ENCODE results near the gene UPK3BL1.
"Not testable (repeated sequence)": the region's sequence is repeated elsewhere in the genome, so short reads cannot be mapped to it uniquely, and the experiment has no call there.

UPK3BL1 gene, protein sequence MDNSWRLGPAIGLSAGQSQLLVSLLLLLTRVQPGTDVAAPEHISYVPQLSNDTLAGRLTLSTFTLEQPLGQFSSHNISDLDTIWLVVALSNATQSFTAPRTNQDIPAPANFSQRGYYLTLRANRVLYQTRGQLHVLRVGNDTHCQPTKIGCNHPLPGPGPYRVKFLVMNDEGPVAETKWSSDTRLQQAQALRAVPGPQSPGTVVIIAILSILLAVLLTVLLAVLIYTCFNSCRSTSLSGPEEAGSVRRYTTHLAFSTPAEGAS

DNA sequence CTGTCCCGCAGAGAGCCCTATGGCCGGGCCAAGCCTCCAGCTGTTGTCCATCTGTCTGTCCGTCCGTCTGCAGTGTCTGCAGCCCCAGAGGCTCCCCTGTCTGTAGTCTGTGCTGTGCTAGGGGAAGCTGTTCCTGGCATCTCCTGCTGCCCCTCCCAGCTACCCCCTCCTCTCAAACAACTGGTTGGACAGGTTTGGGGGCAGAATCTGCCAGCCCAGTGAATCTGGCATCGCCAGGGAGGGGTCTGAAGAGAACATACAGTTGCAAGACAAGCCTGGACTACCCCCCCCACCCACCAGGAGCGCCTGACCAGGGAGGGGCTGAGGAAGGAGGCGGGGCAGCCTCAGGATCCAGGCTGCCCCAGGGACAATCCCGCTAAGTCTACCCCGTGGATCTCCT is at the start of gene UPK3BL1:
Gene UPK3BL1 (minus strand): TSS at position 101 of the 400 bp plus-strand sequence. CDS start 50 bp downstream, at position 51.
- not testable (repeated sequence) for DNase-seq (ENCODE audit: low read depth in 2 of 2)

DNA sequence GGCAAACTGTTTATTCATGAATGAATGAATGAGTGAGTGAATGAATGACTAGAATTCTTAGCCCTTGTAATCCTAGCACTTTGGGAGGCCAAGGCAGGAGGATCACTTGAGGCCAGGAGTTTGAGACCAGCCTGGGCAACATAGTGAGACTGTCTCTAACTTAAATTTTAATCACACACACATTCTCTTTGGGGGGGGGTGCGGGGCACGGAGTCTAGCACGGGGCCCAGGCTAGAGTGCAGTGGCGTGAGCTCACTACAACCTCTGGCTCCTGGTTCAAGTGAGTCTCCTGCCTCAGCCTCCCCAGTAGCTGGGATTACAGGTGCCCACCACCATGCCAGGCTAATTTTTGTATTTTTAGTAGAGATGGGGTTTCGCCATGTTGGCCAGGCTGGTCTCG is 48.0 kb upstream of the UPK3BL1 start:
- DNase-seq (ENCODE audit: low read depth in 2 of 2): not testable (repeated sequence)

DNA sequence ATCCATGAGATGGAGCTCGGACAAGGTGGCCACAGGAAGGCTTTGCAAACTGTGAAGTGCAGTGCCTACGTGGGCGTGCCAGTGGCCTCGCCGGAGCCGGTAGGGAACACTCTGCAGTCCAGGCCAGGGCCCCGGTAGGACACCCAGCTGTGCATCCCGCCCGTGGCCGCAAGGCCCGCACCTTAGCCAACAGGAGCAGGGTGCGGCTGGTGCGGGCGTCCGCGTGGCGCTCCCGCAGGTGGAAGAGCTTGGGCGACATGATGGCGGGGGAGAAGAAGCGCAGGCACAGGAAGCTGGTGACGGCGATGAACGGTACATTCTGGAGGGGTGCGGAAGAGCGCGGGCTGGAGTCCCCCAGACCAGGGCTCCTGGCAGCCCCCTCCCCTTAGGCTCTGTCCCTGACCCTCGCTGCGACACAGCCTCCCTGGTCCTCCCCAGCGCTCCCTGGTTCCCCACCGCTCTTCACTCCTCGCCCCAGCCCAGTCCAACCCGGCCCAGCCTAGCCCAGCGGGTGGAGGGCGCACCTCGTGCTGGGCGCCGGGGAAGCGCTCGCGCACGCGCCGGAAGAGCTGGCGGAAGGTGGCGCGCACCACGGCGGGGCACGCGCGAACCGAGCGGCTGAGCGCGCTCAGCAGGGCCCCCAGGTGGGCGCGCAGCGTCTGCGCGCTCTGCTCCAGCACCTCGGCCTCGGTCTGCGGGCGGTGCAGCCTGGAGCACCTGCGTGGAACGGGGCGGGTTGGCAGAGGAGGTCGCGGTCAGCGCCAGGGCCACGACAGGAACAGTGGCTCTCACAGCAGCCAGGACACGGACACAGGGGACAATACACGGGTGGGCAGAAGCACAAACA is 47.1 kb upstream of the UPK3BL1 start:
- not testable (repeated sequence) for DNase-seq (ENCODE audit: low read depth in 2 of 2)

DNA sequence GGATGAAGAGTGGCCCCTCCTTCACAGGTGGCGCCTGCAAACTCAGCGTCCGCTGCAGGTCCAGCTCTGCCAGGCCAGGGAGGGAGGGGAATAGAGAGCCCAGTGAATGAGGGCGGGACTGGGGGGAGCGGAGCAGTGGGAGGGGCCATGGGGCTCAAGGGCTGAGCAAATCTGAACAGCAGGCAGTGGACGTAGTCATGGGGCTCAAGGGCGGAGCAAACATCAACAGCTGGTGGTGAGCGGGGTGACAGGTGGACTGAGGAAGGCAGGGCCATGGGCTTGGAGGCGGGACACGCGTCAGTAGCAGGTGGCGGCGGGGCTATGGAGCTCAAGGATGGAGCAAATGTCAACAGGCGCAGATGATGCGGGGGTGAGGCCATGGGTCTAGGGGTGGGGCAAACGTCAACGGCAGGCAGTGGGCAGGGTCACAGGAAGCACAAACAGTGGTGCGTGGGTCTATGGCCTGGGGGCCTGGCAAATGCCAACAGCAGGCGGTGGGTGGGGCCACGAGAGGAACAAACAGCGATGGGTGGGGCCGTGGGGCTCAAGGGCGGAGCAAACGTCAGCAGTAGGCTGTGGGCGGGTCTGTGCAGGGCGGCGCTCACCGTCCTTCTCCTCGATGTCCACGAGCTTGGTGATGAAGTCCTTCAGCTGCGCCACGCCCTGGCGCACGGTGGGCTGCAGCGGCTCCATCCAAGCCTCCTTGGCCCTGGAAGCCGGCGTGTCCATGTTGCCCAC is 45.9 kb upstream of the UPK3BL1 start:
- not testable (repeated sequence) for DNase-seq (ENCODE audit: low read depth in 2 of 2)

DNA sequence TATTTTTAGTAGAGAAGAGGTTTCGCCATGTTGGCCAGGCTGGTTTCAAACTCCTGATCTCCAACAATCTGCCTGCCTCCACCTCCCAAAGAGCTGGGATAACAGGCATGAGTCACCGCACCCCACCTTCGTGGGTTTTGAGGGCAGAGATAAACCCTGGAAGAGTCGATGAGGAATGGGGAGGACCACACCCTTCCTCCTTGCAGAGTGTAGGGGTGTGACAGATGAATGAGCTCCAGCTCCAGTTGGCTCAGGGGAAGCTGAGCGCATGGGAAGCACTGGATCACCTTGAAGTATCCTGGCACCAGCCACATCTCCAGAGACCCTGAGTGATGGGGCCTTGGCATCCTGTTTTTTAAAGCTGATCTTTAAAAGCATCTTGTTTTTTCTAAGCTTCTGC is 40.0 kb upstream of the UPK3BL1 start:
- DNase-seq (ENCODE audit: low read depth in 2 of 2): not testable (repeated sequence)

DNA sequence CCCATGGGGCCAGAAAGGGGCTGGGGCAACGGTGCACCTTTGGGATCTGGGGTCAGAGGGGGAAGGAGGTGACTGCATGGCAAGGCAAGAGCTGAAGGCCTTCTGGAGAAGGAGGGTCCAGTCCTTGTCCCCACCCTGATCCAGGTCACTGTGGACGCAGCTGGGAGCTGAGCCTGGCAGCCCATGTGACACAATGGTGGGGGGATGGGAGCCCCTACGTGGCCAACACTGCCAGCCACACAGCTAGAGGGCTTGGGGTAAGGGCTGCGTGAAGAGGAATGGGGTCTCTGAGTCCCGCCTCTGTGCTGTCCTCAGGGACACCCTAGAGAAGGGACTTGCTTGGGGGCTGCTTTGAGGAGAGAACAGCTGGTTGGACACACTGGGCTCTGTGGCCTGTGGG is 38.2 kb upstream of the UPK3BL1 start:
- DNase-seq (ENCODE audit: low read depth in 2 of 2): not testable (repeated sequence)

DNA sequence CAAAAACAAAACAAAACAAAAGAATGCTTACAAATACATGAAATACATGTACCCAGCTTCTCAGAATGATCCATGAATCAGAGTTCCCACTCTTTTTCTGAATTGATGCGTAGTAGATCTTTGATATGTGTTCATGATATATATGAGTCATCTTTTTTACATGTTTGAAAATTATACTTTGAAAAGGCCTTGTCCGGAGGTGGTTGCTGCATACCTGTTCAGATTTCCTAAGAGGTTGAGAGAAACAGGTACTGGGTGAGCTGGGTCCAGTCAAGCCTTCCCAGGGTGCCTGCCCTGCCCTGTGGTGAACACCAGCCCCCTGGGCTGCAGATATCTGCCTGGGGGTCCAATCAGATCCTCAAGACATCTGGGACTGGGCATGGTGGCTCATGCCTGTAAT is 33.0 kb upstream of the UPK3BL1 start:
- DNase-seq (ENCODE audit: low read depth in 2 of 2): not testable (repeated sequence)

DNA sequence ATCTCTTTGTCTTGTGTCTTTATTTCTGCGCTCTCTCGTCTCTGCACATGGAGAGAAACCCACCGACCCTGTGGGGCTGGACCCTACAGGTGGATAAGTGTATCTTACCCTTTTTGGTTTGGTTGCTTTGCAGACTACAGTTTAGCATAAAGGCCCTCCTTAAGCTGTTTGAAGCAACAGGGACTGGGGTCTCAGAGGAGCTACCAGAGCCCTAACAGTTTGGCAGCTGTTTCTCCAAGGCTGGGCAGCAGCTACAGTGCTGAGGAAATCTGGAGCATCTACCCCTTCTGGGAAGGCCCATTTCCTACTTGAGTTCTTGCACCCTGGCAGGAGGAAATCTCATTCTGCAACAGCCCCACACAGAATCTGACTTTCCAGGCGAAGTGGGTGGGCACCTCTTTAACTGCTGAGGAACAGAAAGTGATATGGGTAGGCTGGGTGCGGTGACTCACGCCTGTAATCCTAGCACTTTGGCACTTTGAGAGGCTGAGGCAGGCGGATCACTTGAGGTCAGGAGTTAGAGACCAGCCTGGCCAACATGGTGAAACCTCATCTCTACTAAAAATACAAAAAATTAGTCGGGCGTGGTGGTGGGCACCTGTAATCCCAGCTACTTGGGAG is 31.0 kb upstream of the UPK3BL1 start:
- not testable (repeated sequence) for DNase-seq (ENCODE audit: low read depth in 2 of 2)

DNA sequence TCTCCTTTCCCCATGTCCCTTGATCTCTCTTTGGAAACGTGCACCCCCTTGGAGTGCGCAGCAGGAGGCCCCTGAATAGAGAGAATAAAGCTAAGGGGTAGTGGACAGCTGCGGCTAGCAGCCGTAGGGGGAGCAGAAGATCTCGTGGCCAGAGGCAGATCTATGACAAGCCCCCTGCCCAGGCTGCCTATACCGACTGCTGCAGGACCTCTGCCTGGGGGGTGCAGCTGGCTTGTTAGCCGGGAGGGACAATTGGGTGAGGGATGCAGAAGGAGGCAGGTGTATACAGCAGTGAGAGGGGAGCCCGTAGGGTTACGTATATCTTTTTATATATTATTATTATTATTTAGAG is 29.3 kb upstream of the UPK3BL1 start:
- DNase-seq (ENCODE audit: low read depth in 2 of 2): not testable (repeated sequence)

DNA sequence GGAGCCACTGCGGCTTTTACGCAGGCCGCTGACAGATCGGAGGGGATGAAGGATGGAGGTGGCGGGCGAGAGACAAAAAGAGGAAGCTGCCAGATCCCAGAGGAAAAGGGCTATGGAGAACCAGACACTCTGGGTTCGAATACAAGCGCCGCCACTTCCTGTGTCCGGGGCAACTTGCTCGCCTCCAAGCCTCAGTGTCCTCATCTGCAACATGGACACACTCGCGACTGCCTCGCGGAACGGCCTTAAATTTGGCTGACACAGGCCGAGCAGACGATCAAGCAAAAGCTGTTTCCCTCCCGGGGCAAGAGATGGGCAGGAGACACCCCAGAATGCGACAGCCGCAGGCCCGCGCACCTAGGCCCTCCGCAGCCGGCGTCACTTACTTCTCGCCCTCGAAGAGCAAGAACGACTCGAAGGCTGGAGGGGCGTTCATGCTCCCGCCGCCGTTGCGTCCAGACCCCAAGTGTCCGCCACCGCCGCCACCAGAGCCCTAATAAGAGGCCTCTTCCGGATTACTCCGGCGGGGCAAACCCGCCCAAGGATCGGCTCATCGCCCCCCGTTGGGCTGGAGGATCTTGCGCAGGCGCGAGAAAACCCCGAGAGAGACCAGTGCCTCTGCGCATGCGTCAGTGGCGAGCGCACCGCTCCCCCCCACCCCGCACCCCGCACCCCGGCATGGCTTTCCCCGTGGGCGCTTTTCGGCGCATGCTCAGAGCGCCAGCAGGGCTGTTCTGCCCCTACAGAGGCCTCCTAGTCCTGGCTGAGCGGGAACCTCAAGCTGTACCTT is 28.8 kb upstream of the UPK3BL1 start, which contains the start of gene POLR2J2:
Gene POLR2J2 (minus strand): TSS at position 498 of the 790 bp plus-strand sequence. CDS start 62 bp downstream, at position 436.
- not testable (repeated sequence) for DNase-seq (ENCODE audit: low read depth in 2 of 2)

DNA sequence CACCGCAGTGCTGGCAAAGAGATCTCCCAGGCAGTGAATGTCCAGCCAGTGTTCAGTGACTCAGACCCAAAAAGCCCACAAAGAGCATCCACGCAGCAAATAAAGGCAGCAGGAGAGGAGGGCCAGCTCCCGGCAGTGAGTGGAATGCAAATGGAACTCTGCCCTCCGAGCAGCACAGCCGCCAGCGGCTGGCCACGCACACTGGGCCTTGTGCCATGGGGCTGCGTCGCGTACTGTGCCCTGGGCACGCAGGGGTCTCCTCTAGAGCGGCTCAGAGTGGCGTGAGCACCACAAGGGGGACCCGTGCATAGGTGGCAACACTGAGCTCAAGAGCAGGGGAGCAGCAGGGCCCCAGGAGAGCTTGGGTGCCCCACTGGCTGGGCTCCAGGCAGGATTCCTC is 24.9 kb upstream of the UPK3BL1 start:
- DNase-seq (ENCODE audit: low read depth in 2 of 2): not testable (repeated sequence)

DNA sequence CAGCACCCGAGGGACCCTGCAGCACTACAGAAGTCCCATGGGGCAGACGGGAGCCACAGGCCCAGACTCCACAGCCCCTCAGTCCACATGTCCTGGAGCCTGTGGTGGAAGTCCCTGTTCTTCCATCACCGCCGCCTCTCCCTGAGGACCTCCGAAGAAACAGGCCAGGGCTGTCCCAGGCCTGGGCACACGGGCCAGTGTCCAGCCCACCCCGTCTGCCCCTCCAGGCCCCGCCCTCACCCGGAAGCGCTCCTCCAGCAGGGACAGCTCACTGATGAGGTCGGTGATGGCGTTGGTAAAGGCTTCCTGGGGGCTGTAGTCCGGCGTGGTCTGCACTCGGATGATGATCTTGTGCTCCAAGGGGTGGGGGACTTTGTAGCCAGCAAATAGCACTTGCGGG is 24.3 kb upstream of the UPK3BL1 start:
- DNase-seq (ENCODE audit: low read depth in 2 of 2): not testable (repeated sequence)

DNA sequence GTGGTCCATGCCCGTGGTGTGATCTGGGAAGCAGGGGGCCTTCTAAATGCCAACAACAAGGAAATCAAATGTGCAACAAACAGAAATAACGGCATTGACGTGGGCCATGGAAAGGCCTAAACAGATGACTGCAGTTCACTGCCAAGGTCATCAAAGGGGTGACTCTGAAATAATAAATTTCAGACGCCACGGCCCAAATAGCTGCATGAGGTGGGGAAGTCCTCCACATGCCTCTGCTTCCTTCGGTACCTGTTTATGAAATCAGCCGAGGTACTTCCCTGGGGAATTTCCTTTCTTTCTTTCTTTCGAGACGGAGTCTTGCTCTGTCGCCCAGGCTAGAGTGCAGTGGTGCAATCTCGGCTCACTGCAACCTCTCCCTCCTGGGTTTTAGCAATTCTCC is 22.2 kb upstream of the UPK3BL1 start:
- DNase-seq (ENCODE audit: low read depth in 2 of 2): not testable (repeated sequence)

DNA sequence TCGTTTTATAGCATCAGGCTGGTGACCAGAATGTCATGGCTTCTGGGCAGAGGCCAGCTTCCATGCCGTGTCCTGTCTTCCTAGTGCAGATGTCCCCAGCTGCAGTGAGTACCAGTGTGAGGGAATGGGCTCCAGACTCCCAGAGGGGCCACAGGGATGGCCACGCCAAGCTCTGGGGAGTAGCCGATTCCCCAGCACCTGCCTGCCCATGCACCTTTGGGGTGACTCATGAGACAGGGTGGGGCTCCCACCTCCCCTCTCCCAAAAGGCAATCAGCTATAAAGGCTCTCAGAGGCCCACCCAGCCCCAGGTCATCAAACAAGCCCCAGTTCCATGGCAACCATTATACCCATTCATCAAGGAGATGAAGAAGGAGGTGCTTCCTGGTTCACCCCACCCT is 7.3 kb upstream of the UPK3BL1 start, which contains the start of gene SPDYE2B:
Gene SPDYE2B (plus strand): TSS at position 396 of the 400 bp plus-strand sequence. CDS start 2,030 bp downstream, outside the sequence.
- not testable (repeated sequence) for DNase-seq (ENCODE audit: low read depth in 2 of 2)

DNA sequence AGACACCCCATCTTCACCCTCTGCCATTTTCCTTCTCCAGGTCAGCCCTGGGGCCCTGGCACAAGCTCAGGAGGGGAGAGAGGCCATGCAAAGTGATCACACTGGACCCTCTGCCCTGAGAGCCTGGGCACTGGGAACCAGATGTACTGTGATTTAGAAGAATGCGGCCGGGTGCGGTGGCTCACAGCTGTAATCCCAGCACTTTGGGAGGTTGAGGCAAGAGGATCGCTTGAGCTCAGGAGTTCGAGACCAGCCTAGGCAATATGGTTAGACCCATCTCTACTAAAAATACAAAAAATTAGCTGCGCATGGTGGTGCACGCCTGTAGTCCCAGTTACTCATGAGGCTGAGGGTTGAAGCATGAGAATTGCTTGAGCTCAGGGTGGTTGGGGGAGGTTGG is 5.2 kb upstream of the UPK3BL1 start:
- DNase-seq (ENCODE audit: low read depth in 2 of 2): not testable (repeated sequence)

DNA sequence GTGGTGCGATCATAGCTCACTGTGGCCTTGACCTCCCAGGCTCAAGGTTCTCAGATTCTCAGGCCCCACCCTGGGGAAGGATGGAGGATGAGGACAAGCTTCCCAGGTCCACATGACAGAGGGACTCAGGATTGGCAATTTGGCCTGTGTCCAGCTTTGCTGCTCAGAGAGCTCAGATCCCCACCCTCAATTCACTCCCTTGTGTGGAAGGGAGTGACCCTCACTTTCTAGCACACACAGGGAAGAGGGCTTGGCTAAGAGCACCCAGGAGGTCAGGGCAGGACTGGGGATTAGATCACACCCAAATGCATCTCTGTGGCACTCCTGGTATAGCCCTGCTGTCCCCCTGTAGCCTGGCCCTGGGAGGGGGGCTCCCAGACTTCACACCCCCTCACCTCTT is 813 bp upstream of the UPK3BL1 start:
- not testable (repeated sequence) for DNase-seq (ENCODE audit: low read depth in 2 of 2)

DNA sequence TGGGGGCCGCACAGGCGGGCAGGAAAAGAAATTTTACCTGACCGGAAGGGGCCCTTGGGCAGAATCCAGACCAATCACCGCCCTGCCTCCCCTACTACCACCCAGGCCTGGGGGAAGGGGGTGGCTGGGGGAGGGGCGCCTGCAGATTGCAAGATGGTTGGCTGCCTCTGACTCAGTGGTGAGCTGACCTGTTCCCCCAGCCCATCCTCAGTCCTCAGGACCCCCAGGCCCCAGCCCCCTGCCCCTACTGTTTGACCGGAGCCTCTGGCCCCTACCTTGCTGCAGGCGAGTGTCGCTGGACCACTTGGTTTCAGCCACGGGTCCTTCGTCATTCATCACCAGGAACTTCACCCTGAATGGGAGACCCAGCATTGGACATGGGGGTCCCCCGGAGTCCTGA is 3.7 kb downstream of the UPK3BL1 start:
- not testable (repeated sequence) for DNase-seq (ENCODE audit: low read depth in 2 of 2)

DNA sequence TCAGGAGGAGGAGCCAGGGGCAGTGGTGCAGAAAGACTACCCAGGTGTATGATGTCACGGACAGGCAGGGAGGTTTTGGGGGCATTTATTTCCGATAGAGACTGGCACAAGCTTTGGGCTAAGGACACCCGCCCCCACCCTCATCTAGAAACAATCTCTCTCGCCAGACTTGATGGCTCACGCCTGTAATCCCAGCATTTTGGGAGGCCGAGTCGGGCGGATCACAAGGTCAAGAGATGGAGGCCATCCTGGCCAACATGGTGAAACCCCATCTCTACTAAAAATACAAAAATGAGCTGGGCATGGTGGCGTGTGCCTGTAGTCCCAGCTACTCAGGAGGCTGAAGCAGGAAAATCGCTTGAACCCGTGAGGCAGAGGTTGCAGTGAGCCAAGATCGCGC is 5.6 kb downstream of the UPK3BL1 start:
- not testable (repeated sequence) for DNase-seq (ENCODE audit: low read depth in 2 of 2)

DNA sequence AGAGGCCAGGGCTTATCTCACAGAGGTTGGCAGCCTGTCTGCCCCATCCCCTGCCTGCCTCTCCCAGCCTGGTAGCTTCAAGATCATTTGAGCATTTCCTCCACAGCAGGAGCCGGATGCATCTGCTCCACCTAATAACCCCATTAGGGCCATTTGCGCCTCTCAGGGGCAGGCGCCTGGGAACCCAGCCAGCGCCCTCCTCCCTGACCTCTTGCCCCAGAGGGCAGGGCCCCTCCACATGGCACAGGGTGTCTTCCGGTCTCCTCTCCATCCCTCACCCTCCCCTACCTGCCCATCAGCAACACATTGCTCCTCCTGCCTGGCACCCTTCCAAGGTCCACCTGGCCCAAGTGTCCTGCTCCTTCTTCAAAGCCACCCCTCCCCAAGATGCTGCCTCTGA is 7.2 kb downstream of the UPK3BL1 start:
- DNase-seq (ENCODE audit: low read depth in 2 of 2): not testable (repeated sequence)

DNA sequence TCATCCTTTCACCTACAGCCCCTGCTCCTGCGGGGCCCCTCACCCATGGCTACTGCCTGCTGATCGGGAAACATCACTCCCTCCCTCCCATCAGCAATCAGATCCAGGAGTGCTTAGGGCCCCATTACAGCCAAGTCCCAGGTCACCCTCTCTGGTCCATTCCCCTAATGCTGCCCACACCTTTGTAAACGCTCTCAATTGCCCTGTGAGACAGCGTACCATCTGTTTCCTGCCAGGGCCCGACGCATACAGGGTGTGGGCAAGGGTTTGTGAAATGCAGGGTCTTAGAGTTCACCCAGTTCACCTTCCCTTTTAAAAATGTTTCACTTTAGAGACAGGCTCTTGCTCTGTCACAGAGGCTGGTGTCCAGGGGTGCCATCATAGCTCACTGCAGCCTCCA is 8.3 kb downstream of the UPK3BL1 start:
- DNase-seq (ENCODE audit: low read depth in 2 of 2): not testable (repeated sequence)

DNA sequence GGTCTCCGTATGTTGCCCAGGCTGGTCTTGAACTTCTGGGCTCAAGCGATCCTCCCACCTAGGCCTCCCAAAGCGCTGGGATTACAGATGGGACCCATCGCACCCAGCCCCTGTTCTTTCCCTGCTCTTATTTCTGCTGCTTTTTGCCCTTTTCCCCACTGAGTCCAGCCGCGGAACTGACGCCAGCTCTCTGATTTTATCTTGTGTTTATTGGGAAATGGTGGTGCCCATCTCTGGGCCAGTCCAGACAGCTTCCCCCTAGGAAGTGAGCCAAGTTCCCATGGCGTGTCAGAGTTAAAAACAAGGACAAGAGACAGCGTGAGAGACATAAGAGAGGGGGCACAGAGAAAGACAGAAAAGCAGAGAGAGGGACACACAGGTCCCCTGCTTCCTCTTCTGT is 12.0 kb downstream of the UPK3BL1 start:
- not testable (repeated sequence) for DNase-seq (ENCODE audit: low read depth in 2 of 2)

Measured in stimulated activated CD4-positive, alpha-beta T cell treated with anti-CD3 and anti-CD28 coated beads, Interleukin-4, amount 100 ng/mL, for 48 hours (primary cell).